Endothelial cell (in vitro differentiated cells): ENCODE measurements around the gene RNF125. TPM values are rescaled to one million over a fixed set of nuclear protein-coding genes. Genes with fewer than 3 reads are reported as not detected.

Experiments
- DNase-seq: peaks from one replicate; pipeline ENCODE4 v3.0.0; 2021; ENCODE audit warnings: low spot score
- H3K27ac Mint-ChIP-seq: one replicate; pipeline ENCODE4 v1.8.0; 2021; ENCODE audit warnings: mixed read lengths, inconsistent platforms; ENCODE audit not compliant: unreplicated experiment
- H3K27me3 Mint-ChIP-seq: one replicate; pipeline ENCODE4 v1.8.0; 2021; ENCODE audit warnings: mild to moderate bottlenecking, moderate library complexity, mixed read lengths, inconsistent platforms; ENCODE audit not compliant: unreplicated experiment
- H3K36me3 Mint-ChIP-seq: one replicate; pipeline ENCODE4 v1.8.0; 2021; ENCODE audit warnings: mild to moderate bottlenecking, low read depth, mixed read lengths, inconsistent platforms; ENCODE audit not compliant: unreplicated experiment
- H3K4me1 Mint-ChIP-seq: one replicate; pipeline ENCODE4 v1.8.0; 2021; ENCODE audit warnings: mild to moderate bottlenecking, mixed read lengths, inconsistent platforms; ENCODE audit not compliant: unreplicated experiment
- H3K4me3 Mint-ChIP-seq: one replicate; pipeline ENCODE4 v1.8.0; 2021; ENCODE audit warnings: mild to moderate bottlenecking, mixed read lengths, inconsistent platforms; ENCODE audit not compliant: unreplicated experiment
- H3K9me3 Mint-ChIP-seq: one replicate; pipeline ENCODE4 v1.8.0; 2021; ENCODE audit warnings: mixed read lengths, inconsistent platforms; ENCODE audit not compliant: unreplicated experiment
- CTCF ChIP-seq: fragments of 200-600 bp; sonication (generic); IDR thresholded peaks from one replicate; pipeline ENCODE4 v1.5.0; 2021; ENCODE audit warnings: antibody characterized with exemption; ENCODE audit not compliant: unreplicated experiment
- total RNA-seq: library from RNA; stranded (reverse); fragmentation: NEBNext Ultra II Directional; extraction: Animal tissue kit (Norgen Biotek cat#: 25700); gene quantifications from one replicate; pipeline ENCODE4 v1.2.1, GENCODE V29; 2021; ENCODE audit not compliant: unreplicated experiment

Gene RNF125
- total RNA-seq, 1 donor from 2014 or later, result 5.2 TPM

- Mint-ChIP-seq H3K36me3 (peaks cover 5% of the 10 kb centered on the region), H3K27me3 (no peaks in the 10 kb centered on the region), H3K9me3 (no peaks in the 10 kb centered on the region), H3K4me1 (no peaks in the 10 kb centered on the region), H3K27ac (no peak overlapping the region), H3K4me3 (no peak overlapping the region)
- no peak for DNase-seq
- no peak for TF ChIP-seq CTCF
Measured at GRCh38 chr18:32122039-32122438, 103.4 kb downstream of the RNF125 start.

Other genes starting within 250 kb of the RNF125 start
- gene TRAPPC8, start 75.7 kb upstream of the RNF125 start, total RNA-seq, result 40.7 TPM
- gene RNF138, start 73.0 kb downstream of the RNF125 start, total RNA-seq, result 30.5 TPM
- gene MEP1B, start 171.2 kb downstream of the RNF125 start, total RNA-seq, result 0.15 TPM